ENCODE results near the gene CEP350.

- no peak for TF ChIP-seq POLR2A (IDR thresholded peaks at IDR 0.05; ENCODE audit: borderline replicate concordance, extremely low read depth, insufficient read depth, insufficient read length)
- no peak for TF ChIP-seq RAD21 (IDR thresholded peaks at IDR 0.05; ENCODE audit: low read depth)
- no peak for TF ChIP-seq SIN3A (IDR thresholded peaks at IDR 0.05; ENCODE audit: low read depth)
- no peak for TF ChIP-seq CTCF (IDR thresholded peaks at IDR 0.05 in 2 of 3, conservative IDR thresholded peaks at IDR 0.05 in 1 of 3; ENCODE audit: borderline replicate concordance in 1 of 3, insufficient read depth in 1 of 3, low read depth in 2 of 3, low read length in 2 of 3)
- TF ChIP-seq EZH2 (IDR thresholded peaks at IDR 0.05): no peak
- no peak for TF ChIP-seq FOSL1 (IDR thresholded peaks at IDR 0.05; ENCODE audit: low read depth)
- no peak for TF ChIP-seq REST (IDR thresholded peaks at IDR 0.05; ENCODE audit: low read depth)
- TF ChIP-seq POLR2AphosphoS5 (IDR thresholded peaks at IDR 0.05; ENCODE audit: low read depth, low read length): no peak
- TF ChIP-seq, protein P1, sequence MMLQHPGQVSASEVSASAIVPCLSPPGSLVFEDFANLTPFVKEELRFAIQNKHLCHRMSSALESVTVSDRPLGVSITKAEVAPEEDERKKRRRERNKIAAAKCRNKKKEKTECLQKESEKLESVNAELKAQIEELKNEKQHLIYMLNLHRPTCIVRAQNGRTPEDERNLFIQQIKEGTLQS (IDR thresholded peaks at IDR 0.05): no peak
- TF ChIP-seq YY1 (IDR thresholded peaks at IDR 0.05; ENCODE audit: extremely low read depth, insufficient replicate concordance, low read depth, low read length): no peak
- TF ChIP-seq ZFX (IDR thresholded peaks at IDR 0.05): no peak
- no peak for TF ChIP-seq MAX (IDR thresholded peaks at IDR 0.05)
- TF ChIP-seq, protein P2, sequence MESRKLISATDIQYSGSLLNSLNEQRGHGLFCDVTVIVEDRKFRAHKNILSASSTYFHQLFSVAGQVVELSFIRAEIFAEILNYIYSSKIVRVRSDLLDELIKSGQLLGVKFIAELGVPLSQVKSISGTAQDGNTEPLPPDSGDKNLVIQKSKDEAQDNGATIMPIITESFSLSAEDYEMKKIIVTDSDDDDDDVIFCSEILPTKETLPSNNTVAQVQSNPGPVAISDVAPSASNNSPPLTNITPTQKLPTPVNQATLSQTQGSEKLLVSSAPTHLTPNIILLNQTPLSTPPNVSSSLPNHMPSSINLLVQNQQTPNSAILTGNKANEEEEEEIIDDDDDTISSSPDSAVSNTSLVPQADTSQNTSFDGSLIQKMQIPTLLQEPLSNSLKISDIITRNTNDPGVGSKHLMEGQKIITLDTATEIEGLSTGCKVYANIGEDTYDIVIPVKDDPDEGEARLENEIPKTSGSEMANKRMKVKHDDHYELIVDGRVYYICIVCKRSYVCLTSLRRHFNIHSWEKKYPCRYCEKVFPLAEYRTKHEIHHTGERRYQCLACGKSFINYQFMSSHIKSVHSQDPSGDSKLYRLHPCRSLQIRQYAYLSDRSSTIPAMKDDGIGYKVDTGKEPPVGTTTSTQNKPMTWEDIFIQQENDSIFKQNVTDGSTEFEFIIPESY (IDR thresholded peaks at IDR 0.05; ENCODE audit: extremely low read depth, insufficient replicate concordance, low read length): no peak
- TF ChIP-seq TCF7L2 (IDR thresholded peaks at IDR 0.05; ENCODE audit: borderline replicate concordance, extremely low read depth, insufficient read depth, insufficient read length): no peak
These were observed 178.6 kb downstream of the CEP350 start for GRCh38 chr1:180133193-180133592.

All from HCT116 (cell line).